GM21390 (cell line): ENCODE results near the gene DNAI4.
A peak's percentile ranks its signal among the peaks of the same experiment; 100 is the strongest.
"Not testable (repeated sequence)": the region's sequence is repeated elsewhere in the genome, so short reads cannot be mapped to it uniquely, and the experiment has no call there.

Source experiments
- ATAC-seq: cut with Tn5 transposase; IDR thresholded peaks from one replicate; pipeline ENCODE4 v1.9.1; 2021; ENCODE audit not compliant: unreplicated experiment

The DNAI4 gene

GRCh38 chr1:66833112-66833511 is 91.5 kb downstream of the DNAI4 start:
- no peak for ATAC-seq

GRCh38 chr1:66831529-66832239 is 93.0 kb downstream of the DNAI4 start:
- ATAC-seq, result no peak

- no peak for ATAC-seq
These were observed 99.9 kb downstream of the DNAI4 start for GRCh38 chr1:66824771-66825170.

GRCh38 chr1:66809736-66810326 is 114.8 kb downstream of the DNAI4 start:
- no peak for ATAC-seq

GRCh38 chr1:66809245-66809644 is 115.4 kb downstream of the DNAI4 start:
- no peak for ATAC-seq

GRCh38 chr1:66795839-66796238 is 128.8 kb downstream of the DNAI4 start:
- ATAC-seq, result not testable (repeated sequence)

- ATAC-seq, result no peak
These were observed 132.7 kb downstream of the DNAI4 start for GRCh38 chr1:66791621-66792610.

- peak; percentile 80 for ATAC-seq
These were observed 136.3 kb downstream of the DNAI4 start for GRCh38 chr1:66788231-66788939.

GRCh38 chr1:66787641-66788040 is 137.0 kb downstream of the DNAI4 start:
- ATAC-seq, result peak; percentile 42

- not testable (repeated sequence) for ATAC-seq
These were observed 138.9 kb downstream of the DNAI4 start for GRCh38 chr1:66785800-66786199.

GRCh38 chr1:66779475-66780078 is 145.1 kb downstream of the DNAI4 start:
- no peak for ATAC-seq

GRCh38 chr1:66778969-66779368 is 145.7 kb downstream of the DNAI4 start:
- no peak for ATAC-seq

GRCh38 chr1:66778266-66778665 is 146.4 kb downstream of the DNAI4 start:
- ATAC-seq, result no peak

- no peak for ATAC-seq
These were observed 146.8 kb downstream of the DNAI4 start for GRCh38 chr1:66777831-66778230.

GRCh38 chr1:66775646-66776045 is 149.0 kb downstream of the DNAI4 start:
- ATAC-seq, result no peak

- ATAC-seq, result no peak
These were observed 150.2 kb downstream of the DNAI4 start for GRCh38 chr1:66774438-66774837.

- ATAC-seq, result no peak
These were observed 151.4 kb downstream of the DNAI4 start for GRCh38 chr1:66773227-66773626.

- ATAC-seq, result no peak
These were observed 154.0 kb downstream of the DNAI4 start for GRCh38 chr1:66770694-66771093.

- ATAC-seq, result no peak
These were observed 154.4 kb downstream of the DNAI4 start for GRCh38 chr1:66770240-66770639.

- no peak for ATAC-seq
These were observed 155.0 kb downstream of the DNAI4 start for GRCh38 chr1:66769512-66770229.
